HG02938 (cell line): Measurements from ENCODE around the gene NAA50.

ENCODE experiments used
- ATAC-seq: cut with Tn5 transposase; IDR thresholded peaks from one replicate; pipeline ENCODE4 v1.9.1; 2021; ENCODE audit warnings: mild to moderate bottlenecking, moderate library complexity; ENCODE audit not compliant: unreplicated experiment

The NAA50 gene

DNA sequence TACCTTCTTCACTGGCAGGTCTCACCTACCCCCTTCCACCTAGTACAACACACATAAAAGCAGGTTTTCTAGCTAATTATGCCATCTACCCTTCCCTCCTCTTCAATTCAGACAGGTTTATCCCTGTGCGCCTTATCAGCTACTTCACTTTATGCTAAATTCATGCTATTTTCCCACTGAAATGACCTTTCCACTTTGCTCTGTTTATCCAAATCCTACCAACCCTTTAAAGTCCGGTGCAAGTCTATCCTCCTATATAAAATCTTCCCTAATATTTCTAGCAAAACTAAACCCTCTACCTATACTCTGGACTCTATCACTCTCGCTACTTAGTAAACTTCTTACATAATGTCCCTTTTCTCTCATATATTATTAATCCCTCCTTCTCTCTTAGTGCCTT, 55.6 kb downstream of the NAA50 start:
- ATAC-seq, result no peak

DNA sequence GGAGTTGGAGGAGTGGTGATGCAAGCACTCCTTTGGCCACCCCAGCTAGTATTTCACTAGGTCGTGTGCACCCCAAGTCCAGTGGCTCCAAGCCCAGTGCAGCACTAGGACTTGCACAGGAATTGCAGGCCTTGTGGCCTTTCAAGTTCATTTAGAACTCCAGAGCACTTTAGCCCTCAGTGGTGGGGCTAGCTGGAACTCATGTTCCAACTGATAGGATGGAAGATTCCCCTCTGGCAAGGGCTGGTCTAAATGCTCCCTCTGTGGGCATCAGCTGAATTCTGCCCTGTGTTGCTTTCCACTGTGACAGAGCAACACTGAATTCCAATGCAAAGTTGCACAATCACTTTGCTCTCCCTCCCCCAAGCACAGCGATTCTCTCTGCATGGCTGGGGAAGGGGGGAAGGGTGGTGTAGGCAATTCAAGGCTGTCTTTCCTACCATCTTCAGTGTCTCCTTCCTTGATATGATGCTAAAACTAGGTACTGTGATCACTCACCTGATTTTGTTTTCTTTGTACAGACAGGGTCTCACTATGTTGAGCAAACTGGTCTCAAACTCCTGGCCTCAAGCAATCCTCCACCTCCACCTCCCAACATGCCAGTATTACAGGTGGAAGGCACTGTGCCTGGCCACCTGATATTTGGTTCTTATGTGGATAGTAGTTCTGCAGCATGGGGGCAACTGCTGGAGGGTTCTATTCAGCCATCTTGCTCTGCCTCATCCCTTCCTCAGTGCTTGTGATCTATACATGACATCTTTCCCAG, 59.9 kb downstream of the NAA50 start:
- no peak for ATAC-seq

DNA sequence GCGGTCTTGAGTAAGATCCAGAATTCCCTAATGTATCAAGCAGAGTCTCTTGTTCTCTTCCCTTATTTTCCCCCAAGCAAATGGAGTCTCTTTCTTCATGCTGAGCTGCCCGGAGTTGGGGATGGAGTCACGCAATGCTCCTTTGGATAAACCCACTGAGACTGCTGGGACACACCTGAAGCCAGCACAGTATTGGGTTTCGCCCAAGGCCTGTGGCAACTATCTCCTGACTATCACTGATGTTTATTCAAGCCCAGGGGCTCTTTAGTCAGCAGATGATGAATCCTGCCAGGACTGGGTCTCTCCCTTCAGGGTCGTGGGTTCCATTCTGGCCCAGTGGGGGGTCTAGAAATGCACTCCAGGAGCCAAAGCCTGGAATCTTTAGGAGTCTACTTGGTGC, 60.9 kb downstream of the NAA50 start:
- no peak for ATAC-seq

DNA sequence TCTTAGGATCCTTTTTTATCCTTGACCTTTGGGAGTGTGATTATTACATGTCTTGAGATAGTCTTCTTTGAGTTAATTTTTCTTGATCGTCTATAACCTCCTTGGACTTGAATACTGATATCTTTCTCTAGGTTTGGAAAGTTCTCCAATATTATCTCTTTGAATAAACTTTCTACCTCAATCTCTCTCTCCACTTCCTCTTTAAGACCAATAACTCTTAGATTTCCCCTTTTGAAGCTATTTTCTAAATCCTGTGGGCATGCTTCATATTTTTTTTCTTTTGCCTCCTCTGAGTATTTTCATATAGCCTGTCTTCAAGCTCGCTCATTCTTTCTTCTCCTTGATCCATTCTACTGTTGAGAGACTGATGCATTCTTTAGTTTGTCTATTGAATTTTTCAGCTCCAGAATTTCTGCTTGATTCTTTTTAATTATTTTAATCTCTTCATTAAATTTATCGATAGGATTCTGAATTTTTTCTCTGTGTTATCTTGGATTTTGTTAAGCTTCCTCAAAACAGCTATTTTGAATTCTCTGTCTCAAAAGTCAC, 61.7 kb downstream of the NAA50 start:
- no peak for ATAC-seq

DNA sequence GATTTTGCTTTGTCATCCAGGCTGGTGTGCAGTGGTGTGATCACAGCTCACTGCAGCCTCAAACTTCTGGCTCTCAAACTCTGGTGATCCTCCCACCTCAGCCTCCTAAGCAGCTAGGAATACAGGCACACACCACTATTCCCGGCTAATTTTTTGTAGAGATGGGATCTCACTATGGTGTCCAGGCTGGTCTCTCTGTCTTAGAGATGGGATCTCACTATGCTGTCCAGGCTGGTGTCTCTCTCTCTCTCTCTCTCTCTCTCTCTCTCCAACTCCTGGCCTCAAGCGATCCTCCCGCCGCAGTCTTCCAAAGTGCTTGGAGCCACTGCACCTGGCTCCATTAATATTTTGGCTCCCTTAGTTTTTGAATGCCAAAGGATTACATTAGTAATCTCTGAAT, 67.3 kb downstream of the NAA50 start:
- ATAC-seq, result no peak

DNA sequence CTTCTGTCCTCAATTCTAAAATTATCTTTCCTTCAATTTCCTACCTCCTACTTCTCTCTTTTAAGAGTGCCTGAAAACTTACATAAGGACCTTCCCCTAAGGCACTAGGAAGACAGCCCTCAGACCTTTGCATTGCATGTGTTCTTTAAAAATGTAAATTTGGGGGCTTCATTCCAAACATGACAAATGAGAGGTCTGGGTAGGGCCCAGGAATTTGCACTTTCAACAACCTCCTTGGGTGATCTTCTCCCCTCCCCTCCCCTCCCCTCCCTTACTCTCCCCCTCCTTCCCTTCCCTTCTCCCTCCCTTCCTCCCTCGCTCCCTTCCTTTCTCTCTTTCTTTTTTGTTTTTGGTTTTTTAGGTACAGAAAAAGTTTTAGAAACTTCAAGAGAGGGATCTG, 68.3 kb downstream of the NAA50 start:
- ATAC-seq, result no peak

DNA sequence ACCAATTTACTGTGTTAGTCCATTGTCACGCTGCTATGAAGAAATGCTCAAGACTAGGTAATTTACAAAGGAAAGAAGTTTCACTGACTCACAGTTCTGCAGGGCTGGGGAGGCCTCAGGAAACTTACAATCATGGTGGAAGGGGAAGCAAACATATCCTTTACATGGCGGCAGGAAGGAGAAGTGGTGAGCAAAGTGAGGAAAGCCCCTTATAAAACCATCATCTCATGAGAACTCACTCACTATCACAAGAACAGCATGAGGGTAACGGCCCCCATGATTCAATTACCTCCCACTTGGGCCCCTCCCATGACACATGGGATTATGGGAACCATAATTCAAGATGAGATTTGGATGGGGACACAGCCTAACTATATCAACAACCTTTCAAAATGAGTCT, 69.8 kb downstream of the NAA50 start:
- ATAC-seq, result no peak

DNA sequence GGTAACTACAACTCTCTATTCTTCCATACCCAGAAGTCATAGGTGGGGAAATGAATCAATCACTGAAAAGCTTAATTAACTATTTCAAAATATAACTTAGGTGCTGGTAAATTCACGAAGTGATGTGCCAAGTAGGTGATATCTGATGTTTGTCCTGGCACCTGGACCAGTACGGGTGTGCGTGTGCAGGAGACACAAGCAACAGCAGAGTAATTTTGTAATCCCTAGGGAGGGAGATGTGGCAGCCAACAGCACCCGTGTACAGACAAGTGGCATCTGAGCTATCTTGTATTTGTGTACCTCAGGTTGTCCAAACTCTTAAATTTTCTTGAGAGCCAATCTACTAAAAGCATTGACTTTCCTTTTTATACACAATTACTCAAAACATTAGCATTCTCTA, 72.5 kb downstream of the NAA50 start:
- no peak for ATAC-seq

DNA sequence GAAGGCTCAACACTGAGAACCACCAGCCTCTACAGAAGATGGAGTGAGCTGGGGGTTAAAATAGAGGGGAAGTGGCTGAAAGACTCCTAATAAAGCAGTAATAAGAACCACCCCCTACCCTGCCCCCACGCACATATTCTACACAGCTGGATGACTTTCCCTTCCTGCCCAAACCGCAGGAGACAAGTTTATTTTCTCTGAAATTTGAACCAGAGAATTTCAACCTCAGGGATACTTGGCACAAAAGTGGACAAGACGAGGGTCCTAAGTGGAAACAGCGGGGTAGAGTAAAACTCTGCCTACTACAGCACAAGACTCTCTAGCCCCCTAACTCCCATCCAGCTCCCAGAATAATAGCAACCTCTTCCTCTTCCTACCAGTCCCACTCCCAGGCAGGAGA, 78.0 kb downstream of the NAA50 start:
- no peak for ATAC-seq
